Motor neuron (in vitro differentiated cells): Measurements from ENCODE around the gene DHRS1. TPM values are rescaled to one million over a fixed set of nuclear protein-coding genes. Genes with fewer than 3 reads are reported as not detected.
"Not testable (repeated sequence)": the region's sequence is repeated elsewhere in the genome, so short reads cannot be mapped to it uniquely, and the experiment has no call there.

Source experiments
- ATAC-seq, 8 experiments: fragments of 200-7000 bp; cut with Tn5 transposase; replicated peaks in 6 of 8; 2 replicates each; pipeline ENCODE4 v1.8.0; 2021; ENCODE audit warnings: mild to moderate bottlenecking in 8 of 8, moderate library complexity in 8 of 8
- H3K27ac ChIP-seq, 2 donors: fragments of 250-450 bp; sonication (Bioruptor Pico); 2 replicates each; pipeline ENCODE4 v1.9.0; 2021; ENCODE audit warnings: antibody characterized with exemption in 2 of 2, mild to moderate bottlenecking in 2 of 2, moderate library complexity in 1 of 2
- H3K4me1 ChIP-seq, 2 donors: fragments of 250-450 bp; sonication (Bioruptor Pico); replicated peaks in 1 of 2; 2 replicates each; pipeline ENCODE4 v1.6.1; 2021; ENCODE audit warnings: antibody characterized with exemption in 2 of 2, mild to moderate bottlenecking in 2 of 2, moderate library complexity in 1 of 2
- H3K4me3 ChIP-seq, 5 donors: fragments of 250-450 bp; sonication (Bioruptor Pico); 2 replicates each; pipeline ENCODE4 v1.9.0; 2021; ENCODE audit warnings: antibody characterized with exemption in 5 of 5, mild to moderate bottlenecking in 5 of 5, moderate library complexity in 4 of 5
- WGBS, 10 experiments: fragments of 450-650 bp; shearing (Covaris generic); methylation state at CpG; one replicate each; pipeline ENCODE4 v1.0.0; 2022; 5-methylcytosine and 5-hydroxymethylcytosine counted together
- in situ Hi-C, 9 experiments: fragments of 400-800 bp; cut with MboI; loops; one replicate each; pipeline ENCODE4 v1.15.0; 2021; ENCODE audit warnings: low sequenced_read_pairs in 9 of 9, low pct_unique_long_range_greater_than_20kb in 2 of 9; ENCODE audit not compliant: unreplicated experiment in 9 of 9
- total RNA-seq, 8 experiments: library from RNA; unstranded; fragments of 300-600 nt; gene quantifications; 2 replicates each; pipeline versions ENCODE4 v1.2.3 to v1.2.4, GENCODE V29; 2022

Gene DHRS1
- total RNA-seq, 8 experiments from 2014 or later = 11.4 to 26.5 (median 16.4) TPM

DNA sequence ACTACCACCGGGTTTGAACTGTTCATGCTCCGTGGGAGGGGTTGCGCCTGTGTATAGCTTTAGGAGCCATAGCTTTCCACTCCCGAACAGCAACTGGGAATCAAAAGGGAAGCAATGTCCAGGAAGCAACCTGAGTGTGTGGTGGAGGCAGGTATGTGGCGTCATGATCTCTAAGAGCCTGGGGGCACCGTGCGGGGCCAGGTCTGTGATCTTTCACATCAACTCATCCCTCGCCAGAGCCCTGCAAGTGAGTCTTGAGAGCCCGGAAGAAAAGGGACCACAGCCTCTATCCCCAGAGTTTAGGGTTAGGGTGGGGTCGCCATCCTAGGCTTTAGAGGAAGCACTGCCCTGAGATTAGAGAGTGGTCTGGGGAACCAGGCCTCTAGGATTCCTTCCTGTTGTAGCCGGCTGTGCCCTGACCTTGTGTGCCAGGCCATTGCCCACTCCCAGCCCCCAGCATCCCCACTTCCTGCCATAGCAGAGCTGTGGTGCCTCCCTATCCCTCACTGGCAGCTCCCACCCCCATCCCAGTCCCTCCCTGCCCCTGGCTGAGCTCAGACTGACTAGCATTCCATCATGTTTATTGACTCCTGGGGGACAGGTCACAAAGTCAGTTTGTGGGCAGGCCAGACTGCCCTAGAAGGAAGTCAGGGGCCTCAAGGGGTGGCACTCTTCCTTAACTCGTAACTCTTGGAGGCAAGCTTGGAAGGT is 36.0 kb upstream of the DHRS1 start:
- no peak overlapping the region for H3K27ac ChIP-seq
- 27 to 90% (median 60%) methylated on average over 1 to 6 of the region's 12 CpGs; no CpG with 5 or more reads in 6 of the 10 experiments for WGBS, 10 experiments
- H3K4me3 ChIP-seq = no peak overlapping the region
- ATAC-seq = no peak
- peaks cover 0 to 10% of the 10 kb centered on the region in 2 donors for H3K4me1 ChIP-seq
- in situ Hi-C loops = loop anchor here in 8 of 9 experiments (10.0 to 25.0 kb wide), 2 partner anchors 99 to 102 kb away; partner anchors contain the start of genes CBLN3 (in 4 of the 8), KHNYN (in 4 of the 8) and SDR39U1 (in 4 of the 8)

DNA sequence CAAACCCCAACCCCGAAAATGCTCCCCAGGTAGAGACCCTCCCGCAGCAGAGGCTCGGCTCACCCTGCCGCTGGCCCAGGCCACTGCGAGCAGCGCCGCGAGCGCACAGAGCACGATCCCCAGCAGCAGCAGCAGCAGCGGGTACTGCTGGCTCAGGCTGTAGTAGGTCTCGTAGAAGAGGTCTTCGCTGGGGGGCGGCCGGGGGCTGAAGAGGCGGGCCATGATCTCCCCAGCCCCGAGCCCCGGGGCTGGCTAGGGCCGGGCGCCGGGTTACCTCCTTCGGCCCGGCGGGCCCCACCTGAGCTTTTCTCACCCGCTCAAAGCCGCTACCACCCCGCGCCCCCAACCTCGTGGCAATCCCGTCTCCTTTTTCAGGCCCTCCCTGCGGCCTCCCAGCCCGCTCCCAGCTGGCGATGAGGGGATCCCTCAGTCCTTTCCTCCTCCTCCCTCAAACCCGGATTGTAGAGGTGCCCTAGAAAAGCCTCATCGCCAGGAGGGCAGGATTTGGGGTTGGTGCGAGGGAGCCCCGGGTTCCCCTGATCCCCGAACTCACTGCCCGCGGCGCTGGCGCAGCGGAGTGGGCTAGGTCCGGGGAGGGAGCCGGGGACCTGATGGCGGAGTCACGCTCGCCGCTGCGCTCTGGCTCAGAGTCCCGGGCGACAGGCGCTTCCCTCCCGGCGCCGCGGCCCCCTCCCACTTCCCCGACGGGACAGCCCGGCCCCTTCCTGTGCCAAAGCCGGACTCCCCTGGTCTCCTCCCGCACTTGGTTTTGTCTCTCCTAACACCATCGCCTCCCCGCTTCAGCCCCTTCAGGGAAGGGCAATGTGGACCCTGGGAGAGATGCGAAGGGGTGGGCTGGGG is 35.1 kb upstream of the DHRS1 start, which contains the start of gene ADCY4:
ADCY4 (minus strand) TSS at position 641 of the 861 bp plus-strand sequence; CDS start at position 222, 419 bp downstream.
- ATAC-seq = peak; percentile 7 to 31 (median 23)
- 0 to 40% (median 12%) methylated on average over 1 to 9 of the region's 65 CpGs; no CpG with 5 or more reads in 6 of the 10 experiments for WGBS, 10 experiments
- peak within 1 kb of the TSS in 2 of 5 donors; percentile 8 to 12 for H3K4me3 ChIP-seq
- H3K27ac ChIP-seq = no peak within 1 kb of the TSS
- H3K4me1 ChIP-seq = peaks cover 0 to 10% of the 10 kb centered on the region in 2 donors
- in situ Hi-C loops = loop anchor here in 8 of 9 experiments (10.0 to 25.0 kb wide), 2 partner anchors 100 to 103 kb away; partner anchors contain the start of genes CBLN3 (in 4 of the 8), KHNYN (in 4 of the 8) and SDR39U1 (in 4 of the 8)

DNA sequence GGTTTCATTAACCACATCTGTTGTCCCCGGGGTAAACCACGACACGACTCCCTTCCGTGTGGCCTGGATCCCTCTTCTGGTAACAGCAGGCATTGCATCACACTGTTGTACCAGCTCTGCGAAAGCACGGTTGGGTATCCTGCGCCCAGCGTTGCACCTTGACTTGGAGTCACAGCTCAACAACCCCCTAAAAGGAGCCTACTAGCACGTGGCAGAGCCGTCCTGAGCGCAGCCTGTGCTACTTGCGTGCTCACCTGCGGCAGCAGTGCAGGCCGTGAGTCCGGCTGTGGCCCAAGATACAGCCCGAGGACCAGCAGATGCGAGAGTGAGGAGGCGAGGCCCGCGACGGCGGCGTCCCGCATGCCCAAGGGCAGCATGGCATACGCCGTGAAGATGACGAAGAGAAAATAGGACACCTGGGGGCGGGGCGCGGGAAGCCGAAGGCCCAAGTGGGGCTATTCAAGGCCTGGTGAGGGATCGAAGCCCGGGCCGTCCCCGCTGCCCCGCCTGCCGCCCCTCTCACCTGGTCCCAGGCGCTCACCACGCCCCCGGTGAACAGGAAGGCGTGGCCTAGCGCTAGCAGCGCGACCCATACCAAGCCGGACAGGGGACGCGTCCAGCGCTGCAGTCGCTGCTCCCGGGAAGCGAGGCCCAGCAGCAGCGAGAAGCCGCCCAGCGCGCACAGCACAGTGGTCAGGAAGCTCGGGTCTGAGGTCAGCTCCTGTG is 32.9 kb upstream of the DHRS1 start:
- WGBS, 10 experiments = 0 to 9% (median 5%) methylated on average over 1 to 21 of the region's 56 CpGs; no CpG with 5 or more reads in 4 of the 10 experiments
- Histone ChIP-seq H3K27ac (no peak overlapping the region), H3K4me3 (peak overlapping the region; percentile 5 to 16 (median 8)), H3K4me1 (peaks cover 0 to 6% of the 10 kb centered on the region in 2 donors)
- in situ Hi-C loops = loop anchor here in 8 of 9 experiments (10.0 to 25.0 kb wide), 2 partner anchors 102 to 105 kb away; partner anchors contain the start of genes CBLN3 (in 4 of the 8), KHNYN (in 4 of the 8) and SDR39U1 (in 4 of the 8)
- ATAC-seq = peak; percentile 25 to 87 (median 80)

- ATAC-seq = peak in 5 of 8 experiments; percentile 7 to 21 (median 15)
- in situ Hi-C loops = loop anchor here in 8 of 9 experiments (10.0 to 25.0 kb wide), 2 partner anchors 103 to 106 kb away; partner anchors contain the start of genes CBLN3 (in 4 of the 8), KHNYN (in 4 of the 8) and SDR39U1 (in 4 of the 8)
- 0 to 87% (median 50%) methylated on average over 1 to 15 of the region's 26 CpGs; no CpG with 5 or more reads in 2 of the 10 experiments for WGBS, 10 experiments
- H3K4me1 ChIP-seq = peaks cover 0 to 6% of the 10 kb centered on the region in 2 donors
- H3K4me3 ChIP-seq = no peak overlapping the region
- H3K27ac ChIP-seq = no peak overlapping the region
Observed at GRCh38 chr14:24331731-24332267, 32.2 kb upstream of the DHRS1 start.

GRCh38 chr14:24330973-24331674 is 31.5 kb upstream of the DHRS1 start:
- in situ Hi-C loops = loop anchor here in 8 of 9 experiments (10.0 to 25.0 kb wide), 2 partner anchors 104 to 106 kb away; partner anchors contain the start of genes CBLN3 (in 4 of the 8), KHNYN (in 4 of the 8) and SDR39U1 (in 4 of the 8)
- Histone ChIP-seq H3K4me1 (peaks cover 0 to 6% of the 10 kb centered on the region in 2 donors), H3K4me3 (no peak overlapping the region), H3K27ac (no peak overlapping the region)
- no peak for ATAC-seq
- WGBS, 10 experiments = 0 to 100% (median 77%) methylated on average over 1 to 2 of the region's 10 CpGs; no CpG with 5 or more reads in 6 of the 10 experiments

DNA sequence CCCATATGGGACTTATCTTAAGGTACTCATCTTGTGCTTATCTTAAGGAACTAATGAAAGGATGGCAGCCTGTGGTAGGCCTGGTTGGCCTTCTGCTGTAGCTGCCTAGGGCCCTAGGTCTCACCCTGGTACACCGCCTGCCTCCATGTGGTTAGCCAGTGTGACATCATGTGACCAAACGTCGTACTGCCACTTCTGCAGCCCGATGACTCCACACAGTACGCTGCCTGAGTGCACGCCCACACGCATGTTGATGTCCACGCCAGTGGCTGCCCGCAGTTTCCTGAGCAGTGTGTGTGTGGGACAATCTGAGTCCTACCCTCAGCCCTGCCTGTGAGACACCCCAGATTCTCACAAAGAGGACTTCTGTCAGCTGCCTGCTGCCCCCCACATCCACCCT is 30.2 kb upstream of the DHRS1 start:
- H3K4me1 ChIP-seq = peaks cover 0 to 3% of the 10 kb centered on the region in 2 donors
- no peak overlapping the region for H3K4me3 ChIP-seq
- in situ Hi-C loops = loop anchor here (5.0 to 25.0 kb wide), 3 partner anchors 103 to 108 kb away; partner anchors contain the start of genes CBLN3 (in 4 of the 9), KHNYN (in 4 of the 9) and SDR39U1 (in 4 of the 9)
- ATAC-seq = no peak
- 50 to 100% (median 75%) methylated on average over 1 to 4 of the region's 9 CpGs; no CpG with 5 or more reads in 7 of the 10 experiments for WGBS, 10 experiments
- no peak overlapping the region for H3K27ac ChIP-seq

- 60 to 85% (median 60%) methylated on average over 1 to 5 of the region's 12 CpGs; no CpG with 5 or more reads in 5 of the 10 experiments for WGBS, 10 experiments
Observed at GRCh38 chr14:24329073-24329663, 29.6 kb upstream of the DHRS1 start.

GRCh38 chr14:24327914-24328313 is 28.3 kb upstream of the DHRS1 start:
- H3K27ac ChIP-seq, H3K4me1 ChIP-seq, ATAC-seq, H3K4me3 ChIP-seq: not testable (repeated sequence)
- WGBS, 10 experiments = no CpG with 5 or more reads among the region's 9 CpGs
- in situ Hi-C loops = loop anchor here in 5 of 9 experiments (5.0 to 25.0 kb wide), 2 partner anchors 104 to 109 kb away; partner anchors contain the start of genes CBLN3 (in 4 of the 5), KHNYN (in 4 of the 5) and SDR39U1 (in 4 of the 5)

More at GRCh38 chr14:24329073-24329663, 29.6 kb upstream of the DHRS1 start:
- in situ Hi-C loops = loop anchor here in 5 of 9 experiments (5.0 to 25.0 kb wide), 2 partner anchors 103 to 108 kb away; partner anchors contain the start of genes CBLN3 (in 4 of the 5), KHNYN (in 4 of the 5) and SDR39U1 (in 4 of the 5)
- Histone ChIP-seq H3K27ac (no peak overlapping the region), H3K4me1 (no peaks in the 10 kb centered on the region), H3K4me3 (no peak overlapping the region)
- no peak for ATAC-seq

- in situ Hi-C loops = loop anchor here in 5 of 9 experiments (5.0 to 25.0 kb wide), 2 partner anchors 105 to 110 kb away; partner anchors contain the start of genes CBLN3 (in 4 of the 5), KHNYN (in 4 of the 5) and SDR39U1 (in 4 of the 5)
- Histone ChIP-seq H3K4me3 (no peak overlapping the region), H3K4me1 (no peaks in the 10 kb centered on the region), H3K27ac (no peak overlapping the region)
- no peak for ATAC-seq
- 29 to 87% (median 83%) methylated on average over 2 of the region's 2 CpGs; no CpG with 5 or more reads in 6 of the 10 experiments for WGBS, 10 experiments
Observed at GRCh38 chr14:24327303-24327702, 27.7 kb upstream of the DHRS1 start.

- 17 to 100% (median 55%) methylated on average over 1 to 2 of the region's 9 CpGs; no CpG with 5 or more reads in 6 of the 10 experiments for WGBS, 10 experiments
- H3K27ac ChIP-seq = no peak overlapping the region
- in situ Hi-C loops = loop anchor here in 5 of 9 experiments (5.0 to 25.0 kb wide), 2 partner anchors 106 to 111 kb away; partner anchors contain the start of genes CBLN3 (in 4 of the 5), KHNYN (in 4 of the 5) and SDR39U1 (in 4 of the 5)
- no peak overlapping the region for H3K4me3 ChIP-seq
- no peaks in the 10 kb centered on the region for H3K4me1 ChIP-seq
- ATAC-seq = no peak
Observed at GRCh38 chr14:24325963-24326362, 26.4 kb upstream of the DHRS1 start.
